Activated T-helper 9 cell treated with anti-CD3 and anti-CD28 coated beads, Interleukin-2, amount 50 U/mL, for 16 hours (primary cell): Measurements from ENCODE around the gene SLF1.

Experiments used
- DNase-seq: peaks from one replicate; pipeline ENCODE4 v3.0.0-alpha.2; 2020; ENCODE audit warnings: low read depth

Gene SLF1

GRCh38 chr5:94661086-94661485 lies 42.6 kb downstream of the SLF1 start:
- DNase-seq: no peak

GRCh38 chr5:94667937-94668336 lies 49.5 kb downstream of the SLF1 start:
- DNase-seq: no peak

- no peak for DNase-seq
These were observed 52.3 kb downstream of the SLF1 start for GRCh38 chr5:94670726-94671125.

- DNase-seq: no peak
These were observed 54.3 kb downstream of the SLF1 start for GRCh38 chr5:94672746-94673145.

- DNase-seq: no peak
These were observed 56.3 kb downstream of the SLF1 start for GRCh38 chr5:94674490-94675382.

- DNase-seq: no peak
These were observed 57.6 kb downstream of the SLF1 start for GRCh38 chr5:94675965-94676618.

GRCh38 chr5:94682814-94683520 lies 64.5 kb downstream of the SLF1 start:
- no peak for DNase-seq

GRCh38 chr5:94689908-94690307 lies 71.4 kb downstream of the SLF1 start:
- no peak for DNase-seq

- DNase-seq: no peak
These were observed 72.3 kb downstream of the SLF1 start for GRCh38 chr5:94690778-94691177.

GRCh38 chr5:94691291-94691690 lies 72.8 kb downstream of the SLF1 start:
- no peak for DNase-seq

GRCh38 chr5:94691949-94692348 lies 73.5 kb downstream of the SLF1 start:
- DNase-seq: no peak

- no peak for DNase-seq
These were observed 74.1 kb downstream of the SLF1 start for GRCh38 chr5:94692581-94692980.

GRCh38 chr5:94693043-94693822 lies 74.8 kb downstream of the SLF1 start:
- DNase-seq: no peak

- DNase-seq: no peak
These were observed 75.4 kb downstream of the SLF1 start for GRCh38 chr5:94693845-94694370.

GRCh38 chr5:94694671-94695070 lies 76.2 kb downstream of the SLF1 start:
- DNase-seq: no peak

- DNase-seq: no peak
These were observed 79.7 kb downstream of the SLF1 start for GRCh38 chr5:94698197-94698596.

GRCh38 chr5:94699562-94699961 lies 81.1 kb downstream of the SLF1 start:
- DNase-seq: no peak

GRCh38 chr5:94700592-94700991 lies 82.1 kb downstream of the SLF1 start:
- DNase-seq: no peak

- no peak for DNase-seq
These were observed 84.3 kb downstream of the SLF1 start for GRCh38 chr5:94702729-94703128.

GRCh38 chr5:94705427-94705826 lies 87.0 kb downstream of the SLF1 start:
- DNase-seq: no peak

GRCh38 chr5:94707359-94707758 lies 88.9 kb downstream of the SLF1 start:
- no peak for DNase-seq

GRCh38 chr5:94709277-94709676 lies 90.8 kb downstream of the SLF1 start:
- DNase-seq: no peak
